GM21423 (cell line): ENCODE measurements around the gene LRP11.
A peak's percentile ranks its signal among the peaks of the same experiment; 100 is the strongest.
"Not testable (repeated sequence)": the region's sequence is repeated elsewhere in the genome, so short reads cannot be mapped to it uniquely, and the experiment has no call there.

Experiments used
- ATAC-seq: cut with Tn5 transposase; IDR thresholded peaks from one replicate; pipeline ENCODE4 v1.9.1; 2021; ENCODE audit warnings: mild to moderate bottlenecking, moderate library complexity; ENCODE audit not compliant: unreplicated experiment

The LRP11 gene

DNA sequence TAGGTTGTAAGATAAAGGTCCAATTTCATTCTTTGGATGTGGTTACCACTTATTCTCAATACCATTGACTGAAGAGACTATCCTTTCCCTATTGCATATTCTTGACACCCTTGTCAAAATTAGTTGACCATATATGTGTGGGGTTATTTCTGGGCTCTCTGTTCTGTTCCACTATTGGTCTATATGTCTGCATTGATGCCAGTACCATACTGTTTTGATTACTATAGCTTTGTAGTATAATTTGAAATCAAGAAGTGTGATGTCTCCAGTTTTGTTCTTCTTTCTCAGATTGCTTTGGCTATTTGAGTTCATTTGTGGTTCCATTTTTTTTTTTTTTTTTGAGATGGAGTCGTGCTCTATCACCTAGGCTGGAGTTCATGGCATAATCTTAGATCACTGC, 8.1 kb upstream of the LRP11 start:
- ATAC-seq, result no peak

DNA sequence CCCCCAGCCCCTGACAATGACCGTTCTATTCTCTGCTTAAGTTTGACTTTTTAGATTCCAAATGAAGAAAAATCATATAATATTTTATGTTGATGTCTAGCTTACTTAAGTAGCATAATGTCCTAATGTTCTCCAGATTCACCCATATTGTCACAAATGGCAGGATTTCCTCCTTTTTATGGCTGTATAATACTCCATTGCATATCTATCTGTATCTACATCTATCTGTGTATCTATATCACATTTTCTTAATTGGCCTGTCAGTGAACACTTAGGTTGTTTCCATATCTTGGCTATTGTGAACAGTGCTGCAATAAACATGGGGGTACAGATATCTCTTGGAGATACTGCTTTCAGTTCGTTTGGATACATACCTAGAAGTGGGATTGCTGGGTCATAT, 7.0 kb upstream of the LRP11 start:
- no peak for ATAC-seq

DNA sequence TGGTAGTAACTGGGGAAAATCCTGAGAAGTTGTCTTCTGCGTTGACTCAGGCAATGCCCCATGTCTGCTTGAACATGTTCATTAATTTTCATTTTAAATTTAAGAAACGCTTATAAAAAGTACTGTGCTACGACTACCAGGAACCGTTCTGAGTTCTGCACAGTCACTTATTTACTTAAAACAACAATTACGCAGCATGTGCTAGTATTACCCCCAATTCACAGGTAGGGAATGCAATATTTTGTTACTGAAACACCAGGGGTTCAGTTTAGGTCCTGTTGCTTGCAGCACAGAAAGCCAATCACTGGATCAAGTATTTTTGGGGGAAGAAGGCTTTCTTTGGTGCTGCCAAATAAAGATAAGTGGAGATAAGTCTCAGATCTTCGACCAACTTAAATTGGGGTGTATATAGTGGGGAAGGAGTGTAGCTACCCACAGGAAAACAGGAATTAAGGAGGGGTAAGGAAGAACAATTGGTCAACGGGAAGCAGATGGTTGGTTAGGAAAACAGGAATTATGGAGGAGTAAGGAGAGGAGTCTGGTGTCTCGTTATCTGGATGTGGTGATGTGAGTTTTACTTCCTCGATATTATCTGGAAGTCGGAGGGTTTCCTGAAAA, 5.2 kb upstream of the LRP11 start:
- ATAC-seq, result no peak

DNA sequence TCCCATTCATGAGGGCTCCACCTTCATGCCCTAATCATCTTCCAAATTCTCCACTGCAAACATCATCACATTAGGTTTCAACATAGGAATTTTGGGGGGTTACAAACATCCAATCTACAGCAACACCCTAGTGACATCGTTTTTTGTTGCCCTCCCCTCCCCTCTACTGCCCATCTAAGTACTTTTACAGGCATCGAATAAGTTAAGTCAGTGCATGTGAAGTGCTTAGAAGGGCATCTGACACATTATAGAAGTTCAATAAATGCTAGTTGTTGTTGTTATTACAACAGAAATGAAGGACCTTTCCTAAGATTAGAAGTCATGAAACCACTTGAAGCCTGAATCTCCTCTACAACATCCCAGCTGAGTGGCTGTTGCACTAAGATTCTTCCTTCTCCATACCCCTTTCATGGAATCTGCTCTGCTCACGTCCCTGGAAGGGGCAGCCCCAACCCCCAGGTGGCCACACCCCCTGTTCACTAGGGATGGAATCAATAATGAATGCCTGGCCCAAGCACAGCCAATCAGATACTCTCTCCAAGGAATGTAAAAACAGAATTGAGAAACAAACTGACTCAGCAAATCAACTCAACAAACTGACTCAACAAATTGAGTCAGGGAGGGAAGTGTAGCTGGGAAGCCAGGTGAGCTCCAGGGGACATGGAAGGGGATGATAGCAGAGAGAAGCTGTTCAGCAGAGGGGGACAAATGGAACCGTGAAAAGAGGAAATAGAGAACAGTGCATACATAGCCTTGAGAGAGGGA, 3.9 kb upstream of the LRP11 start:
- no peak for ATAC-seq

DNA sequence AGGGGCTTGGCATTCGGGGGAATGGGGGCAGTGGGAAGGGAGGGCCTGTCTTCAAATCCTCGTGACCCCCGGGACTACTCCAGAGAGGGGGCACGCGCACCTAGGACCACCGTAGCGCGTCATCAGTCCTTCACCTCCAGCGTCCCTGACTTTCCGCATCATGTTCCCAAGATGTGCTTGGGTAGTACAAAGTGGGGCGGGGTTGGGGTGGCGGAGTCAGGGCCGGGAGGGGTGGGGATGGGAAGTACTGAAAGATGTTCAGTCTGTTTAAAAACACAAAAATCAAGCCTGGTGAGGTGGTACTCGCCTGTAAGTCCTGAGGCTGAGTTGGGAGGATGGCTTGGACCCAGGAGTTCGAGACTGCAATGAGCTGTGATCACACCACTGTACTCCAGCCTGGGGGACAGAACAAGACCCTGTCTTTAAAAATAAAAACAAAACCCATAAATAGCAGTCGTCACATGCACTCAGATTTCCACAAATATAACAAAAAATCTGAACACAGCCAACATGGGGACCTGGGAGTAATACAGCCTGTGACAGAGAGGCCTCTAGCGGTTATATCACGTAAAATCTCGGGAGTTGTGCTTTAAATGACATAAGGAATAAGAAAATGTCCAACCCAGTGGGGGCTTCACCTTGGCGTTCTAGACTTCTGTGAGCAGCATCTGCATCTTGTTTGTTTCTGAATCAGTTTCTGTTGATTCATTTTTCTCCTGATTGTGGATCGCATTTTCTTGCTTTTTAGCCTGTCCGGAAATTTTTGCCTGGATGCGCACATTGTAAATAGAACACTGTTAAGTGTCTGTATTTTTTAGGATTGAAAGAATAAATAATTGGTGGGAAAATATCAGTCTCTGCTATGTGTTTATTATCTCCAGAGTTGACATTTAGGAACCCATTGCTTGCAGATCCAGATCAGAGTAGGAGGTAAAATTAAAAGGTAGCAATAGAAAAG, 698 bp upstream of the LRP11 start:
- no peak for ATAC-seq

DNA sequence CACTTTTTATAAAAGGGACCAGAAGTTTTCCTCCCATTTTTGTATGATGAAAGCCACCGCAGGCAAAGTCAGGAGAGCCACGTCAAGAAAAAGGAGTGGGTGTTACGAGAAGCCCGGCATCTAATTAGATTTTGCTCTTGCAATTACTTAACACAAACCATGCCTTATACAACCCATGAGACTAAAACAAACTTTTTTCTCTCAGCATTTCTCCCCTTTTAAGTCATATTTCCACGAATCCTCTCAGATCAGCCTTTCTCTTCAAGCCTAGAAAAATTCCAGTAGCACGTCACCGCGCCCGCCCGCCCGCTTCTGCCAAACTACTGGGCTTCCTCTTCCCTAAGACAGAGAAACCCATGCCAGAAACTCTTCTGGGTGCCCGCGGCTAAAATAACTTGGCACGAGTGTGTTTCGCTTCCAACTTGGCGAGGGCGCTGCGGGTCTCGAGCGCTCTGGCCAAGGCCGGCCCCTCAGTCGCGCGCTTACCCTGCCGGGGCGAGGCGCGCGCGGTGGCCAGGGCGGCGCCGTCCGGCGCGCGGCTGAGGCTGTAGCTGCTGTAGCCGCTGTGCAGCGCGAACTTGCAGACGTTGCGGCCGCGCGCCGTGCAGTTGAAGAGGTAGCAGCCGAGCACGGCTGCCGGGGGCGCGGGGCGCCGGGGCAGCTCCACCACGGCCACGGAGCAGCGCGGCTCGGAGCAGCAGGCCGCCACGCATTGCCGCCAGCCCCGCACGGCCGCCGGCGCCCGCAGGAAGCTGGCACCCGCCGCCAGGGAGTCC, 1.0 kb downstream of the LRP11 start:
- ATAC-seq, result peak; percentile 29

DNA sequence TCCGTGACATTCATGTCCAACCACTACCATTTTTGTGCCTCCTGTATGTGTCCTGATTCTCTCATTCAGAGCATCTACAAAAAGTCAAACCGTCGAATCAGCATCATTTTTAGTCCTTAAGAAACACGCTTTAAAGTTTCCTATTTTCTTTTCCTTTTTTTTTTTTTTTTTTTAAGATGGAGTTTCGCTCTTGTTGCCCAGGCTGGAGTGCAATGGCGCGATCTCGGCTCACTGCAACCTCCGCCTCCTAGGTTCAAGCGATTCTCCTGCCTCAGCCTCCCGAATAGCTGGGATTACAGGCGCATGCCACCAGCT, 1.8 kb downstream of the LRP11 start:
- not testable (repeated sequence) for ATAC-seq

DNA sequence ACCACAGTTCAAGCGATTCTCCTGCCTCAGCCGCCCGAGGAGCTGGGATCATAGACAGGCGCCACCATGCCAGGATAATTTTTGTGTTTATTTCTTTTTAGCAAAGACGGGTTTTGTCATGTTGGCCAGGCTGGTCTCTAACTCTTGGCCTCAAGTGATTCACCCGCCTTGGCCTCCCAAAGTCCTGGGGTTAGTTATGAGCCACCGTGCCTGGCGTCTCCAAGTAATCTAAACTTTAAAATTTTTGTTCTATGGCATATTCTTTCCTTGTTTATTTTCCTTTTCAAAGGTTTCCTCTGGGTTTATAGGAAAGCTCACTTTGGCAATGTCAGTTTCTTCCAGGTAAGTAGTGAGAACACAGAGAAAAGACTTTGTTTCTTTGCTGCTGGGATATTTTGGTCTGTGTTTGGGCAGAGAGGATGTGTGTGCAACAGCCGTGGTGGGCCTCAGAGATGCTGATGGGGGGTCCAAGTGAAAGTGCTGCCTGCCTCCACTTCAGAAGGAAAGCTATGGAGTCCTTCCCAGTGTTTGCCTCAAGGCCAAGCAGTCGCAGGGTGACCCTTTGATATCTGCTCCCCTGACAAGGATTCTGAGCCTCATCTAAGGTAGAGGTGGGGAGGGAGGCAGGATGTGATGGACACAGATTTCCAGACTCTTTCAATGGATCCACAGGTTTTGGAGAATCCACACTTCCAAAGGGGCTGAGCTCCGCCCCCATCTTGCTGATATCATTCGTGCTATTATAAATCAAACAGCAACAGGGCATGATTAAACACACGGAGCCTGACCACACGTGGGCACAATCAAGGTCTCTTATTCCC, 2.3 kb downstream of the LRP11 start:
- no peak for ATAC-seq

DNA sequence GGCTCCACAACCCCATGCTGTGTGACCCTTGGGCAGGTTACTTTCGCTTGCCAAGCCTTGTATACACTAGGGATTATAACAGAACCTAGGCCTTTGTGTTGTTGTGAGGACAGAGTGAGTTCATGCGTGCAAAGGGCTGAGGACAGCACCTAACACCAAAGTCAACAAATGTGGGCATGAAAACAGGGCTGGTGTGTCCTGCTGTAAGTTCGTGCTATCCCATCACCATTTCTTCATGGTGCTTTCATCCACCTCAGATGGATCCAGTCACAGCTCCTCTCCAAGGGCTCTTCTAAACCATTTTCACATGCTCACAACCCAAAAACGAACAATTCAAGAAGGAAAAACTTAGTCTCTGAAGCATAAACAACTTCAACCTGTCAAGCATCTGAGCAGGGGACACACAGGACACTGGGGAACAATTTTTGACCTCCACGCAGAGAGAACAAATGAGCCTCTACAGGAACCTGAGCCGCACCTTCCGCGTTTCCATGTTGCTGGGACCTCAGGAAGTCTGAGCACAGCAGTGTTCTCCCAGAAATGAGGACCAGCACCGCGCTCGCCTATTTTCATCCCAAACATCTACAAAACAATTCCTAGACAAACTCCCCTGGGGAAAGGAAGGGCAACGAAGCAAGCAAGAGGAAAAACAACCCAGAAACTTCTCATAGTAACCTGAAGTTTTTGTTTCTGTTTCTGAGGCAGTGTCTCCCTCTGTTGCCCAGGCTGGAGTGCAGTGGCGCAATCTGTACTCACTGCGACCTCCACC, 3.1 kb downstream of the LRP11 start:
- ATAC-seq, result no peak

DNA sequence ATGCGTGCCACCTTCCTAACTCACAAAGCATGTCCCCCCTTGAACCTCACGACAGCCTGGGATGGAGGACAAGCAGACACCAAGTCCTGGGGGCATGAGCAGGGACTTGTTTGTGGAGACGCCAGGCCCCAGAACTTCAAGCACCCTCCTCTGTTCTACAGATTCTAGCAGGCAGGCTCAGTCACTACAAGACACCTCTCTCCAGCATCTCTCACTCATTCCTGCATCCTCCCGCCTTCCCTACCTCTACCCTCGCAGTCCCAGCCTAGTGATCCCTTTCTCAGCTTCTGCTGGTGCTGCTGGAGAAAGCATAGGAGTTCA, 3.7 kb downstream of the LRP11 start:
- no peak for ATAC-seq

DNA sequence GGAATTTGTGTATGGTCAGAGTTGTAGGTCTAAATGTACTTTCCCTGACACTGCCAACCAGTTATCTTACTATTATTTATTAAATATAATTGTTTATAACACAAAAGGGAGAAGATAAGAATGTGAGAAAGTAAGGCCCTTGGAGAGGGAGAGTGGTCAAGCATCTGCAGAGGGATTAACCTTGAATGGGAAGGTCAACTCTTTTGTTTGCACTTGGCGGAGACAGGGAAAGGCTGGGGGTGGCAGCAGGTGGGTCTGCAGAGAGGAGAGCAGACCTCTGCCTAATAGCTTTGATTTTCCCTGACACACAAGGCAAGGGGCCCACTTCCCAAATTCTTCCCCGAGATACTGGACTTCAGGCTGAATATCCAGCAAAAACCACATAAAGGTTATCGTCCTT, 4.2 kb downstream of the LRP11 start:
- ATAC-seq, result no peak

DNA sequence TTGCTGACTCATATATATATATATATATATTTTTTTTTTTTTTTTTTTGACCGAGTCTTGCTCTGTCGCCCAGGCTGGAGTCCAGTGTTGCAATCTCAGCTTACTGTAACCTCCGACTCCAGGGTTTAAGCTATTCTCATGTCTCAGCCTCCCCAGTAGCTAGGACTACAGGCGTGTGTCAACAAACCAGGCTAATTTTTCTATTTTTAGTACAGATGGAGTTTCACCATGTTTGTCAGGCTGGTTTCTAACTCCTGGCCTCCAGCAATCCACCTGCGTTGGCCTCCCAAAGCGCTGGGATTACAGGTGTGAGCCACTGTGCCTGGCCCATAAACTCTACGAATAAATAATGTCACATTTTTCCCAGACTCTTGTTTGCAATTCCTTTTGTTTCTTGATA, 4.8 kb downstream of the LRP11 start:
- ATAC-seq, result no peak

DNA sequence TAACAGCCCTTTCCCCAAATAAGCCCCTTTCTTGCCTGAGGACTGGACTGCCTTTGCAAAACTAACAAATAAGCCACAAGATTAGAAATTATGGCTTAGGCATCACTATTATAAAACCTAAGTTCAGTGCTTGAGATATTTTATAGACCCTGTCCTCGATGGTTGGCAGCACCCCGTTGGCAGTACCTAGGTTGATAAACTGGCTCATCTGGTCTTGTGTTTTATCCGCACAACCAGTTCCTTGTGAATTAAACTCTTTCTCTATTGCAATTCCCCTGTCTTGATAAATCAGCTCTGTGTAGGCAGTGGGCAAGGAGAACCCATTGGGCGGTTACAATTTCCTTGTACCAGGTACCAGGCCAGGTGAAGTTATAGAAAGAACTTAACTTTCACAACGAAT, 6.6 kb downstream of the LRP11 start:
- no peak for ATAC-seq

DNA sequence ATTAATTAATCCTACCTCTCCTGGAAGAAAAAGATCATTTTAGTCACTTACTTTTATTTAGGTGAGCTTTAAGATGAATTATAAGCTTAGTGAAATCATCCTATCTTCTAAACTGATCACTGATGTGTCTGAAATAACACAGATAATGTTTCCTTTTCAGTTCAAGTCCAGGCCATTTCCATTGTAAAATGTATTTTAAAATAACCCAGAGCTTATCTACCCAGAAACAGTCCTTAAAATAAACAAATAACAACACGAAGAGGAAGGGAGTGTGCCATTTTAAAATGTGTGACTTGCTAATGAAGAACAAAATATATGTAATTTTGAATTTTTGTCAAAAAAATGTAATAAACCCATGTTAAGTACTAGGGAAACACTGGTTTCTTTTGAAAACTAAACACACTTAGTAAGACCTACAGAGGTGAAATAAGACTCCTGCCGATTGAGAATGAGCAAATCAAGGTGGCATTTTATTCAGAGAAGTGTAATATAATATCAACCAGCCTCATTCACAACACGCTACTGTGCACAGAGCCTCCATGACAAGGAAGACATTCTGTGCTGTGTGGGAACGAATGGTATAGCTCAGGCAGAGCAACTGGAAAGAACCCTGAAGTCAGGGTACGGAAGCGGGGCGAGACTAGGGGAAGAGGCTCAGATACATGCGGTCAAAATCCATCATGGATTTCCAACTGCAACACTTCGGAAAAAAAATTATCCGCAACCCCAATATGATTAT, 7.7 kb downstream of the LRP11 start:
- ATAC-seq, result no peak

DNA sequence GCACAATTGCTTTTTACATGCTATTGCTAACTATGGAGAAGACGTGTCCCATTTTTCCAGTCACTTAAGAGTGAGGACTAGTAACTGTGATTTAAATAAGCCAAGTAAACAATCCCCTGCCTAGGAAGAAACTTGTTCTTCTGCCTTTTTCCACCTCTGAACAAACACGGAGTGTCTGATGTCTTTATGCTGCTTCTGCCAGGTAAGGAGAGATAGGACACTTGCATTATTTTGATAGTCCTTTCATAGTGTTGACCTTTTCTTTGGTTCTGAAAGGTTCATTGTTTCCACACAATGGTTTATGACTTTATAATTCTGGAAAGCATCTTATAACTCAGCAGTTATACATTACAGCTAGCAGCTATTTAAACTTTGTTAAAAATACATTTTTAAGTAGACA, 8.4 kb downstream of the LRP11 start:
- no peak for ATAC-seq

DNA sequence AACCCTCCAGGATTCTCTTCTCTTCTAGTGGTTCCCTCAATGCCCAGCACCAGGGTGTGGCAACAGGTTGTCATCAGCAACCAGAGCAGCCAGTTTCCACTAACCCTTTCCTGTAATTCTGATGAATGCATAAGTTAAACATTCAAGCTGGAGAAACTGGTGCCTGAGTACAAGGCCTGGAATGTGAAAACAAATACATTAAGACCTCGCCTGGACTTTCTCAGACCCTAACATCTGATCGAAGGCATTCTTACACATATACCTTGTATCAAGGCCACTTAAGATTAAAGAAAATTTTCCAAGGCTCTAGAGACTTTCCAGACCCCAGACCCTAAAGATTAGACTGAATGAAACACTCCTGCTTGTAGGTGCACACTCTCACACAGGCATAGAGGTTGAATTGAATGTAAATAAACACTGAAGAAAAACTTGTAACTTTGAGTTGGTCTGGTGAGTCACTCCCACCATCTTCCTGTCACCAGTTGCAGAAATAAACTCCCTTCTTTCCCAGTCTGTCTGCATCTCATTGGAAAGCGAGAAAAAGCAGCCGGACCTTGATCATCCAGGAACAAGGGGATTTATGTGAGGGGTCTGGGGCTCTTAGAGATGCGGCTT, 9.0 kb downstream of the LRP11 start:
- no peak for ATAC-seq

DNA sequence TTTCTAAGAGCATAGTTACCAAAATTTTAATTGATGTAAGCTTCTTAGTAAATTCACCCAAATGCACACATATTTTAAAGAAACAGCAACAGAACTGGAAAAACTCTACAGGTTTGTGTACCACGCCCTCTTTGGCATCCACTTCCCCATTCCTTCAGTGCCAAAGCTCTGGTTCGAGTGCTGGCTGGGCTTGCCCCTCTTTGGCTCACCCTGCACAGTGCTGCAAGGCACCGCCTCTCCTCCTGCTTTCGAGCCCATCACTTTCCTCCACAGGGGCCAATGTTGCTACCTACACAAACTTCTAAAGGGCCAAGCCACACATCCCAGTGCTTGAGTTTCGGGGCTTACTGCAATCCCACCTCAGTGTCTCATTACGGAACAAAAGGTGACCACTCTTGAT, 9.6 kb downstream of the LRP11 start:
- ATAC-seq, result no peak

DNA sequence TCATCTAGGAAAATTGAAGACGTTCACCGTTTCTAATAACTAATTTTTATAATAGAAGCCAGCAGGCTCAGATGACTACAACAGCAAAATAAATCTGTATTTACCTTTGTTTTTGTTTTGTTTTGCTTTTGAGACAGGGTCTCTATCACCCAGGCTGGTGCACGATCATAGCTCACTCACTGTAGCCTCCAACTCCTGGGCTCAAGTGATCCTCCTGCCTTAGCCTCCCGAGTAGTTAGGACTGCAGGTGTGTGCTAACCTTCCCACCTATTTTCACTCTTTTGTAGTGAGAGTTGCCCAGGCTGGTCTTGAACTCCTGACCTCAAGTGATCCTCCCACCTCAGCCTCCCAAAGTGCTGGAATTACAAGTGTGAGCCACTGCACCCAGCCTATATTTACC, 10.1 kb downstream of the LRP11 start:
- not testable (repeated sequence) for ATAC-seq

DNA sequence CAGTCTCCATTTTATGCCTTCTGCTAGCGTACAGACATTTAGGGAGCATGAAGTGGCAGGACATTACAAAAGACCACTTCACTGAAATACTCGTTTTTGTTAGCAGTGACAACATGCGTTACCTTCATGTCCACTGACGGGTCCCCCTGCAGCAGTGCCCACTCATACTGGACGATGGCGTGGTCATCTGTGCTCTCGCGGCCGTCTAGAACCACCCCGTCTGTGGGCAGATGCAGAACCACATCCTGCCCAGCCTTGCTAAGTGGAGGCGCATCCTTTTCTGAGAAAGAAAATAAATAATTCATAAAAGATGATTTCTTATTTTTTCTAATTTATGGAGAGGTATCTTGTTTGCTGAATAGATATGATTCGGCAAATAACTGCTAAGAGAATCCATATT, 11.3 kb downstream of the LRP11 start:
- ATAC-seq, result no peak
